Measurements from ENCODE around the gene ADCY2.
A peak's percentile ranks its signal among the peaks of the same experiment; 100 is the strongest.

Gene ADCY2

DNA sequence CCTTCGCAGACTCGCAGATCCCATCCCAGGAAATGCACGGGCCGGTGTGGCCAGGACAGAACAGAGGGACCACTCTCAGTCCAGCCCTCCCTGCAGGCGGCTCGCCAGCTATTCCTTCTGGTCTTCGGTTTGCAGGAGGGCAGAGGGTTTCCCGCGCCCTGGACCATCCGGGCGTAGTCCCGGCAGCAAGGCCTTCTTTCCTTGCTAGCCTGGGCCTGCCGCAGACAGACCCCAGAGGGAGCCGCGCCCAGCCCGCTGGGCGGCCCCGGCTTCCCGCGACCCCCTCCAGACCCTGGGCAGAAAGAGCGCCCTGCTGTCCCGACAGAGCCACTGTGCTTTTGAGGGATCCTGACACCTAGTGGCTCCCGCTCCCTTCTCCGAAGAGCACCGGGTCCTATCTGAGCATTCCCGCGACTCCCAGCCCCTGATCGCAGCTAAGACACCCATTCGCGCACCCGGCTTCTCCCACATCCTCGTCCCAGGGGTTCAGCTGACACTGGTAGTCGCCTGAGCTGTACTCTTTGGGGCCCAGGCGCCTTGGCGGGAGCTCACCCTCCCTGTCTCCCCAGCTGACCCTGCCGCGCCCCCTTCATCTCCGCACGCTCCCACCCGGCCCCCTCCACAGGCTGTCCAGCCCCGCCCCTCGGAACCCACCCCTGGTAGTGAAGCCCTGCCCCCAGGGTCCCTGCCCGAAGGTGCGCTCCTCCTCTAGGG lies 453.9 kb downstream of the ADCY2 start:
- DNase-seq, result peak; percentile 32

DNA sequence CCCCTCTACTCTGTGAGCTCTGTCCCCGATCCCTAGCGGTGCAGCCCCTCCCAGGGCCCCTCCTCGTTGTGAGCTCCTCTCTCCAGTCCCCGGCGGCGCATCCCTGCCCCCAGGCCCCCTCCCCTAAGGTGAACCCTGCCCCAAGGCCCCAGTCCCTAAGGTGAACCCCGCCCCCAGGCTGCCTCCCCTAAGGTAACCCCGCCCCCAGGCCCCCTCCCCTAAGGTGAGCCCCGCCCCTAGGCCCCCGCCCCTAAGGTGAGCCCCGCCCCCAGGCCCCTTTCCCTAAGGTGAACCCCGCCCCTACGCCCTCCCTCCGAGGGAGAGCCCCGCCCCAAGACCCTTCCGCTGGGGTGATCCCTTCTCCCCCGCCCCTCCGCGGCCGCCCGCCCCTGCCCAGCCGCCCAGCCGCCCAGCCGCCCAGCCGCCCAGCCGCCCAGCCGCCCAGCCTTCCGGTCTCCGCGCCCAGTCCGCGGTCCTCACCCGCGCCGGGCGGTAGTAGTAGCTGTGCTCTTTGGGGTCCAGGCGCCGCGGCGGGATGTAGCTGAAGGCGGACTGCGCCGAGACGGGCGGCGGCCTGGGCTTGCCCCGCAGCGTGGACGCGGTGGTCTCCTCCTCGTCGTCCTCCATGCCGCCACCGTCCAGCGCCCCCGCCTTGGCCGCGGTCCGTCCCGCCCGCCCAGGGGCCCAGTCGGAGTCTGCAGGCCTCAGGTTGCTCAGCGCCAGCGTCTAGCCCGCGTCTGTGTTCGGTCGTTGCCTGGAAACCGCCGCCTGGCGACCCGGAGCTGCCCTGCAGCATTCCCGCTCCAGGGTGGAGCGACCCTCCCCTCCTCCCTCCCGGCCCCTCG lies 454.7 kb downstream of the ADCY2 start, which contains the start of gene CFAP90:
TSS of gene CFAP90 (minus strand) at position 739 of the 845 bp plus-strand sequence. CDS start at position 627, 112 bp downstream.
- DNase-seq, result peak; percentile 48

DNA sequence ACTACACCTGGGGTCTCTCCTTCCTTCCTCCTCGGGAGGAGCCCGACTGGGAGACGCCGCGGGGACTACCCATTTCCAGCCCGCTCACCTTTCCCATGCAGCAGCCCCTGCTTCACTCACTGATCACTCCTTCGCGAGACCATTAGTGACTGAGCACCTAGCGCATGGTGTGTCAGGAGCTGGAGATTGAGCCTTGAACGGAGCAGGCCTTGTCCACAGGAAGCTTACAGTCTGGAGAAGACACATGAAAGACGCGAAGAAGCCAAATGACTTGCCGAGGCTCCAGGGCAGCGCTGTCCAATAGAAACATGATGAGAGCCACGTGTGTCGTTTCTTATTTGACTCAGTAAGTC lies 455.3 kb downstream of the ADCY2 start:
- DNase-seq, result no peak

- DNase-seq, result no peak
These were observed 455.8 kb downstream of the ADCY2 start for GRCh38 chr5:7851617-7852289.

- DNase-seq, result no peak
These were observed 456.6 kb downstream of the ADCY2 start for GRCh38 chr5:7852542-7852941.

GRCh38 chr5:7852988-7853387 lies 457.1 kb downstream of the ADCY2 start:
- DNase-seq, result no peak

- no peak for DNase-seq
These were observed 459.7 kb downstream of the ADCY2 start for GRCh38 chr5:7855611-7856010.

DNA sequence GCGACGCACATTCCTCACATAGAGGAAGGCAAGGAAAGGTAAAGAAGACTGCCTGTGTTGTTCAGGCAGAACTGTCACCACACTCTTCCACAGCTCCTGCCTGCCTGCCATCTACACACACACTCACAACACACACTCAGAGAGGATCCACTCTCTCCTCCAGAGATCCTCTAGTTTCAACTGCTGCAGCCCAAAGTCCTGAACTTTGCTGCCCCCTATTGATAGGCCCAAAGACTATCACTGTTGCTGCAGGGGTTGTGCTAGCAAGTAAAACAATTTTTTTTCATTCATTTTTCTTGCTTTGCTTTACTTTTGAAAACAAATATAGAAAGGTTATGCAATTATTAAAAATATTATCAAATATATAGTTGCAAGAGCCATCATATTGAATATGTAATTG lies 460.9 kb downstream of the ADCY2 start:
- peak; percentile 80 for DNase-seq

GRCh38 chr5:7857361-7857760 lies 461.4 kb downstream of the ADCY2 start:
- no peak for DNase-seq

DNA sequence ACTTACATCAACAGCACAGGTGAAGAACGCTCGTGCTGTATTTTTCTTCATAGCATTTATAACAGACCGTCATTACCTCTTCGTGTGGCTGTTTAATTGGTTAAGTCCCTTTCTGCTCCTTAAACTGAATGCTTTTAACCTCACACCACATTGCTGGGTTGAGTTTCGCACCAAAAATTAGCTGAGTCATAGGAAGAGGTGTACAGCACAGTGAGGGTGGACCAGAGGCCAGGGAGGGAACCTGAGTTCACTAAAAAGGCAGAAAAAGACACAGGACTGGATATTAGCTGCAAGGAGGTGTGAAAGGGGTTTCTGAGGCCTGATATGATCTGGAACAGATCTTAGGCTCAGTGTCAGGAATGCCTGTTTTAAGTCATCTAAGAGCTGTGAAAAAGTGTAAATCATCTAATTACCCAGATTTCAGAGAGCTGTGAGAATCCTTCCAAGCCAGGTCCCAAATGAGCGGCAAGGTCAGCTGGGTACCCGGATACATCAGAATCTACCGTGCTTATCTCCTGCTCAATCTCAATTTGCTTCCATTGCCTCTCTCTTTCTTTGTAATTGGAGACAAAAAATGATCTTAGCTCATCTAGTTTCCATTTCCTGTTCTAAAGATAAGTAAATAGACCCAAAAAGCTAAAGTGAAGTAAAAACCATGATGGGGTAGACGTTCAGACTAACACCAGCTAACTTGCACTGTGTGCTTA lies 462.1 kb downstream of the ADCY2 start:
- no peak for DNase-seq

GRCh38 chr5:7866196-7866595 lies 470.3 kb downstream of the ADCY2 start:
- DNase-seq, result no peak

DNA sequence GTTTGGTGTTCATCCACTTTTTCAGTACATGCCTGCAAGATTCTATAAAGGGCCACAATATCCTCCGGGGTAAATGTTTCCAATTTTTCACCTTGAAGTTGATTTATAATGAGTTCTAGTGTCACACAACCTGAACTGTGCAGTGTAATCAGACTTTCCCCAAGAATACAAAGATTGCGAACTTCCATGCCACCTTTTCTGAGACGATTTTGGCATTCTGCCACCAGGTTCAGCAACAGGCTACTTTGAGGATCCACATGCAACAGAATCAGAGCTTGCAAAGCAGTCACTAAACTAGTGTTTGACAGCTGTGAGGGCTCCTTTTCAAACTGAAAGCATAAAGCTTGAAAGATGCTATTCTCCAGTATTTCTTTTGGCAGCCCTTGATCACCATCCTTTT lies 471.3 kb downstream of the ADCY2 start:
- DNase-seq, result no peak

- no peak for DNase-seq
These were observed 472.5 kb downstream of the ADCY2 start for GRCh38 chr5:7868427-7868772.

DNA sequence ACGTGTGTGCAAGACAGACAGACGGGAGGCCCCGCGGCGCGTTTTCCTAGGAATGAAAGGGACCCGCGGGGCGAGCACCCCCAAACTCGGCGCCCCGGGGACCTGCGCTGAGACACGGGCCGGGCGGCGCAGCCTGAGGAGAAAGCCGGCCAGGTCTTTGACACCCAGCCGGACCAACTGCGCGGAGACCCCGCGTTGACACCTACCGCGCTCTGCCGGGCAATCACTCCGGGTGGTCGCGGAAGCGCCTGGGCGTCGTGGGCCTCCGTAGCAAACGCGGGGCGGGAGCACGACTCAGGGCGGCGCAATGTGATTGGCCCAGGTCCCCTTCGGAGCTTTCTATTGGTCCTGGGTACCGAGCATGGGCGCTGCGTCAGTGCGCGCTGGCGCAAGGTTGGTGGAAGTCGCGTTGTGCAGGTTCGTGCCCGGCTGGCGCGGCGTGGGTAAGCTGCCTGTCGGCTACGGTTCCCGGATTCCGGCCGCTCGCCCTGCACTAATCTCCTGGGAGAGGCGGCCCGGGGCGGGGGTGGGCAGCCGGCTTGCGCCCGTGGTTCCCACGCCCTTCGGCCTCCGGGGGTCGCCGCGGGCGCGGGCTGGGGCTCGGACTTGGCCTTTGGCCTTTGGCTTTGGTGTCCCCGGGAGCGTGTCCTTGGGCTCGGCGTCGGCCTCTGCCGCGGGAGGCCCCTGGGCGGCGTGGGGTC lies 473.0 kb downstream of the ADCY2 start, which contains the start of the genes FASTKD3 and MTRR:
TSS of gene FASTKD3 (minus strand) at position 259 of the 701 bp plus-strand sequence. CDS start 948 bp downstream, outside the sequence.
TSS of gene MTRR (plus strand) at position 376 of the 701 bp plus-strand sequence. CDS start 1,647 bp downstream, outside the sequence.
- peak; percentile 92 for DNase-seq

GRCh38 chr5:7869474-7870136 lies 473.7 kb downstream of the ADCY2 start:
- DNase-seq, result no peak

DNA sequence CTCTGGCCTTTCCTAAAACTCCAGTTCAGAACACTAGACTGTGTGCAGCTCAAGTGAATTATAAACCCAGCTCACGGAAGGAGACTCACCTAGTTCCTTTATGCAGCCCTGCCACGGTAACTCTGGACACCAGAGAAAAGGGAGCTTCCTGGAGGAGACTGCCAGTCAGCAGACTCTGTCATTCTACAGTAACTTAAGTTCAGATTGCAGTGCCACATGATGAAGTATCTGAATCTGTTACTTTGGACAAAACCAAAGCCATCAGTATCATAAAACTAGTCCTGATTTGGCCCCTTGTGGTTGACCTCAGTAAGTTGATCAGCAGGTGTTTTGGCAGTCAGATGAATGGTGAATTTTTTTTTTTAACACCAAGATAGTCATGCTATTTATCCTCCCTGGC lies 475.7 kb downstream of the ADCY2 start:
- no peak for DNase-seq

GRCh38 chr5:7872517-7873130 lies 476.7 kb downstream of the ADCY2 start:
- DNase-seq, result no peak

DNA sequence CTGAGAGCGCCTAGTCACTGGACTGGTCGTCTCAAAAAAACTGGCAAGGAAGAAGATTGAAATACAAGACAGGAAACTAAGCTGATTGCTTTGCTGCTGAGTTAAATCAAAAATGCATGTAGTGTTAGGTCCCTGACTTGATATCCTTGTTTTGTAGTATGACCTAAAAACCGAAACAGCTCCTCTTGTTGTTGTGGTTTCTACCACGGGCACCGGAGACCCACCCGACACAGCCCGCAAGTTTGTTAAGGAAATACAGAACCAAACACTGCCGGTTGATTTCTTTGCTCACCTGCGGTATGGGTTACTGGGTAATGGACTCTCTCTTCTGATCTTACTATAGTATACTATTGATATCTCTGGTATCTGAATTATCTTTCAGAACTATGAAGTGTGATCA lies 477.3 kb downstream of the ADCY2 start:
- DNase-seq, result no peak

- no peak for DNase-seq
These were observed 478.7 kb downstream of the ADCY2 start for GRCh38 chr5:7874639-7875038.

DNA sequence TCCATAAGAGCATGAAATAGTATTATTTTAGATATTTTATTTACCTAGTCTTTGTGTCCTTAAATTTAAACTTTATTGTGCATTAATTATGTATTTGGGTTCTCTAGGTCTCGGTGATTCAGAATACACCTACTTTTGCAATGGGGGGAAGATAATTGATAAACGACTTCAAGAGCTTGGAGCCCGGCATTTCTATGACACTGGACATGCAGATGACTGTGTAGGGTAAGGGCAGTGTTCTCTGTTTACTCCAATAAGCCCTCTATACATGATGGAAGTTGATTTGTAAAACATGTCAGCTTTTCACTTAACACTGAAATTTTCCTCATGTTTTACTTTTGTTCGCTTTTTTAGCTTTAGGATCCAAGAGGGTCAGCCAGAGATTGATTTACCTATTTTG lies 479.2 kb downstream of the ADCY2 start:
- DNase-seq, result no peak

DNA sequence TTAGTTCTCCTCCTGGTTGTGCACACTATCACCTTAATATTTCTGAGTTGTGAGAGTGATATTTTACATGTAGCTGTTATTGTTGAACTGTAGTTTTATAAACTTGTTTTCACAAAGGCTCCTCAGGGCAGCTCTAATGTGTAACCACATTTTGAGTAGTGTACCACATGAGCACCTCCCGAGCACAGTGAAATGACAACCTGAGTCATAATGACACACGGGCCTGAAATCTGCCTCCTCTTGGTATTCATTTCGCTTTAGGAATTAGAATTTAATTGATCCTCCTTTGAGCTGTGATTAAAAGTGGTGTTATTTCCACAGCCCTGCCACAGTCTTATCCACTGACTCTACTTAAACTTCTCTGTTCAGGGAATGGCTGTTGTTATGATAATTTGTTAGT lies 480.9 kb downstream of the ADCY2 start:
- no peak for DNase-seq
